Stimulated activated CD4-positive, alpha-beta T cell treated with anti-CD3 and anti-CD28 coated beads, Interleukin-1b, Interleukin-23, amount 100 ng/mL, for 48 hours (primary cell): ENCODE data around the gene CLEC2B.

ENCODE experiments used
- DNase-seq: peaks from one replicate; pipeline ENCODE4 v3.0.0-alpha.2; 2020

Gene CLEC2B

GRCh38 chr12:9806714-9807113 is 62.4 kb downstream of the CLEC2B start:
- no peak for DNase-seq

GRCh38 chr12:9805883-9806282 is 63.3 kb downstream of the CLEC2B start:
- no peak for DNase-seq
